Omental fat pad (tissue), 4 donors: Measurements from ENCODE around the gene ACOX1. TPM values are rescaled to one million over a fixed set of nuclear protein-coding genes. Genes with fewer than 3 reads are reported as not detected.

Experiments used
- ATAC-seq: fragments of 150-250 bp; one replicate; pipeline ENCODE4 v1.9.1; 2016; ENCODE audit warnings: mild to moderate bottlenecking, moderate library complexity; ENCODE audit not compliant: low FRiP score
- DNase-seq: peaks from one replicate; pipeline ENCODE4 v3.0.0-alpha.2; 2019; ENCODE audit warnings: low spot score
- CTCF ChIP-seq, 3 donors: fragments of 450-650 bp; IDR thresholded peaks; one replicate each; pipeline ENCODE4 v1.5.1; 2016 to 2017; ENCODE audit warnings: antibody characterized with exemption in 3 of 3, mild to moderate bottlenecking in 3 of 3, moderate library complexity in 2 of 3
- total RNA-seq, 4 donors: library from RNA; depleted of rRNA; stranded (reverse); fragments of >200 nt; gene quantifications; one replicate each; pipeline ENCODE4 v1.1.0, GENCODE V29; 2016

The ACOX1 gene
- total RNA-seq, 4 donors from 2014 or later: 63.7 to 176 (median 123) TPM

GRCh38 chr17:75932852-75933251, 46.1 kb downstream of the ACOX1 start:
- ATAC-seq (no peak), DNase-seq (no peak)
- TF ChIP-seq CTCF (IDR thresholded peaks at IDR 0.05): no peak

- no peak for TF ChIP-seq CTCF (IDR thresholded peaks at IDR 0.05)
- no peak for ATAC-seq
- DNase-seq: no peak
Measured at GRCh38 chr17:75931062-75931461, 47.9 kb downstream of the ACOX1 start.

- TF ChIP-seq CTCF (IDR thresholded peaks at IDR 0.05): no peak
- ATAC-seq: no peak
- DNase-seq: no peak
Measured at GRCh38 chr17:75927286-75927922, 51.6 kb downstream of the ACOX1 start.

GRCh38 chr17:75926456-75926855, 52.5 kb downstream of the ACOX1 start:
- ATAC-seq: no peak
- TF ChIP-seq CTCF (IDR thresholded peaks at IDR 0.05): no peak
- no peak for DNase-seq

DNA sequence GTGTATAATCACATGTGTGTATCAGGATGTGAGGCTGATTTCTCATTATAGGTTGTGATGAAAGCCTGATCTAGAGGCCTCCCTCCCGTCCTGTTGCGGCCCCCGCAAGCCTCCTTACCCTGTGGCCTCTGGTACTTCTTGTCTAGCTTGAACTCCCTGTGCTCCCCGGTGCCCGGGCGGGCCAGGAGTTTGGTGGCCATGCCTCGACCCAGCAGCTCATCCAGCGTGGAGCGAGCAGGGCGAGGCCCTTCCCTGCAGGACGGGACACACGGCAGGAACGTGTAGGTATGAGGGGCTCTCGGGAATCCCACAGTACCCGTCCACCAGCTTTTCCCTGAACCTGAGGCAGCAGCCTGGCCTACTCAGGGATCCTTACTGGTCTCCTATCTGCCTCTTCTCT, 53.1 kb downstream of the ACOX1 start:
- ATAC-seq (no peak), DNase-seq (no peak)
- TF ChIP-seq CTCF (IDR thresholded peaks at IDR 0.05): no peak

DNA sequence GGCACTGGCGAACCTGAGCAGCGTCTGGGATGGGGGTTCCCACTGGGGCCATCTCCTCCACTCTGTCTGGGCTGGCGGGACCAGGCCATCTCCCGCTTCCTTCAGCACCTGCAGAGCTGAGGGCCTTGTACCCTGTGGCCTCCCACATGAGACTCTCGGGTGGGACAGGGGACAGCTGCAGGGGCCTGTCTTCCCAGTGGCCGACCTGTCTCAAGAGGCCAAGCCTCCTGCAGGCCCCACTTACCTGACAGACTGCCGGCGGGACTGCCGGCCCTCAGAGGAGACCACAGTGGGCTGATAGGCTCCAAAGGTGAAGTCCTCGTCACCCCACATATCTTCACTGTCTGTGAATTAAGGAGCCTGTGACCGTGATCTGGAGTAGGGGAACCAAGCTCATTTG, 53.9 kb downstream of the ACOX1 start:
- ATAC-seq (no peak), DNase-seq (no peak)
- TF ChIP-seq CTCF (IDR thresholded peaks at IDR 0.05): no peak
